HG03442 (cell line): ENCODE results near the gene MRPS15.

Experiments
- ATAC-seq: cut with Tn5 transposase; IDR thresholded peaks from one replicate; pipeline ENCODE4 v1.9.1; 2021; ENCODE audit warnings: mild to moderate bottlenecking, moderate library complexity; ENCODE audit not compliant: unreplicated experiment

Gene MRPS15

DNA sequence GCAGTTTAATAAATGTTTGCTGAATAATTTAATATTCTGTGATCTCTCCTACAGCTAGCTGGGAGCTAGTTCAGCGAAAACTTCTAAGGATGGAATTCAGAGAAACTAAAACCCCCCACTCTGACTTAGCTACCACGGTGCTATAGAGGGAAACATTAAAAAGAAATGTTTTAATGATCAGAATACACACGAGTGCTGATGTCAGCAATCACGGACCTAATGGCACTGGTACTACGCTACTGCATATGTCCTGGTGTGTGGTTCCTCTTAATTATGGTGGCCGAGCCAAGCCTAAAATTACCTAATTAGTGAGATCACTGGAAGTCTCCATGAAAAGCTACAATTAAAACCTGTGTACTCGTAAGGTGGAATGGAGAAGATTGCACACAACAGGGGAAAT lies 42.5 kb downstream of the MRPS15 start:
- no peak for ATAC-seq

DNA sequence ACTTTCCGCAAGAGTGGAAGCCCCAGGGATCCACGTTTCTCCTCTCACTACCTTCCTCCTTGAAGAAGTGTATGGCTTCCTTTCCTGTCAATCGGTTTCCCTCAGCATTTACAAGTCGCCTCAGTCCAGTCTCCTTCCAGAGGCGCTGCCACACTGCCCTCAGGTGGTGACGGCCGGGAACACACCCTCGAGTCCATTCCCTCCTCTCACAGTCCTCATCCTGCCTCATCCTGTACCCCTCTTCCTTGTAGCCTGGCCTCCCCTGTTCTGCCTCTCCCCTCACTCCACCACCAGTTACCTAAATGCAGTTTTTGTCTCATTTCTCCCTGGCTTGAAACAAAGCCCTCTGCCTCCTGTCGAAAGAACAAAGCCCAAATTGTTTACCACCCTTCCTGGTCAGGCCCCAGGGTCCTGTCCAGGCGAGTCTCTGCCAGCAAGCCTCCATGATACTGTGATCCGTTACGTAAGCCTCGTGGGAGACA lies 43.3 kb downstream of the MRPS15 start:
- ATAC-seq: no peak

DNA sequence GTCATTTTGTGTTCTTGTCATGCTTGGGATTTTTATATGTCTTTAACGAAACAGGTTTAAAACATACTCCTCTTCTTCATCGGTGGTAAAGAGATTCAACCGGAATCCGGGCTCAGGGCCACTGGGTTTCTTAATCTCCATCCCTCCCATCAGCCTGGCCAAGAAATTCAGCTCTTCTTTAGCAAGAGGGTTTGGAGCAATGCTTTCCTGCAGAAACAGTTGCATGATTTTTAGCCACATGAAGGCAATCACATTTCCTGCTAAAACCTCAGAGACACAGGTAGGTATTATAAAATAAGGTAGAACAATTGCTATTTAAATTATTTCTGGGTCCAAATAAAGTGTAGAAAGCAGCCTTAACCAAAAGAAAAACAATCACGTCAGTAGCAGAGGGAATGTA lies 43.8 kb downstream of the MRPS15 start:
- no peak for ATAC-seq

DNA sequence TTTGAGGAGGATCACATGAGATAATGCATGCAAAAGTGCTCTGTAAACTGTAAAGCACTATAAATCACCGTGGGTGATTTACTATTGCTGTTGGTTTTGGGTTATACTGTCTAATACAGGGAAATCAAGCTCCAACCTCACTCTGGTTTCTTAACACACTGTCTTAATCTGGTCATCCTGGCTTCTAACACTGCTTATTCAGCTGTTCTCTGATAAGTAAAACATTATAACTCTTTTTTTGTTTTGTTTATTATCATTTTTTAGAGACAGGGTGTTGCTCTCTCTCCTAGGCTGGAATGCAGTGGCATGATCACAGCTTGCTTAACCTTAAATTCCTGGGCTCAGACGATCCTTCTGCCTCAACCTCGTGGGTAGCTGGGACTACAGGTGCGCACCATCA lies 44.6 kb downstream of the MRPS15 start:
- ATAC-seq: no peak

DNA sequence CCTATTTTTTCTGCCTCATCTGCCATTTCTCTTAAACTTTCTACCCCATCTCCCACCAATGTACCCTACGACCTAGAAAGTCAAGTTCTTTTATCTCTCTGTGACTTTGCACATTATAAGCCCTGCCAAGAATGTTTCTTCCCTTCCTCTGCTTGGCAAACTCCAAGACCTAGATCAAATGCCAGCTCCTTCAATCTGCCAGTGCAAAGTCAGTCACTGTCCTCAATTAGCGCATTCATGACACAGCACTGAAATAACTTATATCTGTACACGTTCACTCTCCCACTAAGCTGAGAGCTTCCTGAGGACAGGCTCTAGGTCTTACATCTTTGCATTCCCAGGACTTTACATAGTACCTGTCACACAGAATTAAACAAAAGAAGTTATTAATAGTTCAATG lies 45.0 kb downstream of the MRPS15 start:
- ATAC-seq: no peak

DNA sequence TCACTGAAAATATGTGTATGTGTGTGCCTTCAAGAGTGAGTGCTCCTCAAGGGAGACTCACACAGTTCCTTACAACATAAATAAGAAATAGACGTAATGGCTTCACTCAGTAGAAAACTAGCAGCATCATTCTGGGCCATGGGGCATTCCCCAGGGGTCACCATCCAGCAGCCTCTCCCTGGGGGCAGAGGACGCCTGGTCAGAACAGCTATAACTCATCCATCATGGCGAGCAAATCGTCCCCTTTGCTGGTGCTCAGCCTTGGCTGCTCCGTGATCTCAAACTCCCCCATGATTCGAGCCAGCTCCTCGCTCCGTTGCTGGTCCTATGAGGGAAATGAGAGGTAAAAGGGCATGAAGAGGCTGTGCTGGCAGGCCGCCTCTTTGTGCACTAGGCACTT lies 46.3 kb downstream of the MRPS15 start:
- ATAC-seq: no peak

DNA sequence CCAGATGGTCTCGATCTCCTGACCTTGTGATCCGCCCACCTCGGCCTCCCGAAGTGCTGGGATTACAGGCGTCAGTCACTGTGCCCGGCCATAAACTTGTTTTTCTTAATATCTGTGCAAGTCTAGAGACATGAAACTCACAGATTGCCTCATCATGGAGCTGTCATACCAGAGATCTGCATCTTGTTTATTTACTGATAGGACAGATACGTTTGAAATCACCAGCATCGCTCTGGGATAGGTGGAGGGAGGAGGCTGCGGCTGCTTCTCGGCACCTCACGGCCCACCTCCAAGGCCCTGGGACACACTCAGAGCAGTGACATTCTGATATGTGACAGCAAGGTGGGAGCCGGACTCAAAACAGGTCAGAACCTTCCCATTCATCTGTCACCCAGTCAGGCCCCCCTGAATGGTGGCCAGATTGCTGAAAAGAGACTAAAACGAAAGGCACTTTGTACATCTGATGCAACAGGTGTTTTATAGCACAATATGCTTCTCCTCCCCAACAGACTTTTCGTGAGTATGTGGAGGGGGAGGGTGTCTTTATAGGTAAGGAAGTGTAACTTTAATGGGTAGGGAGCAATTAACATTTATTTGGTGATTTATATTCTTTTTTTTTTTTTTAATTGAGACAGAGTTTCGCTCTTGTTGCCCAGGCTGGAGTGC lies 48.4 kb downstream of the MRPS15 start:
- no peak for ATAC-seq

DNA sequence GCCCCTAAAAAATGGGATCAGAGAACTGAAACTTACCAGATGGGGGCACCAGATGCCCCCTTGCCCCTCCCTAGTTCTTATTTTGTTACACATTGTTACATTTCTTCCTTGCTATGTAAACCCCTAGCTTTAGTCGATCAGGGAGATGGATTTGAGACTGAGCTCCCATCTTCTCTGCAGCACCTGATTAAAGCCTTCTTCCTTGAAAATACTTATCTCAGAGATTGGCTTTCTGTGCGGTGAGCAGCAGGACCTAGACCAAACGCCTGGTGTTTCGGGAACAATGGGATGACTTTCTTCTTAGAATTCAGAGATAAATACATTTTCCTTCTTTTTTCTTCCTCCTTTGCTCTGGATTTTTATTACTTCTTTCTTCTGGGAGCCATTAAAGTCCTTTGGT lies 49.8 kb downstream of the MRPS15 start:
- ATAC-seq: no peak

DNA sequence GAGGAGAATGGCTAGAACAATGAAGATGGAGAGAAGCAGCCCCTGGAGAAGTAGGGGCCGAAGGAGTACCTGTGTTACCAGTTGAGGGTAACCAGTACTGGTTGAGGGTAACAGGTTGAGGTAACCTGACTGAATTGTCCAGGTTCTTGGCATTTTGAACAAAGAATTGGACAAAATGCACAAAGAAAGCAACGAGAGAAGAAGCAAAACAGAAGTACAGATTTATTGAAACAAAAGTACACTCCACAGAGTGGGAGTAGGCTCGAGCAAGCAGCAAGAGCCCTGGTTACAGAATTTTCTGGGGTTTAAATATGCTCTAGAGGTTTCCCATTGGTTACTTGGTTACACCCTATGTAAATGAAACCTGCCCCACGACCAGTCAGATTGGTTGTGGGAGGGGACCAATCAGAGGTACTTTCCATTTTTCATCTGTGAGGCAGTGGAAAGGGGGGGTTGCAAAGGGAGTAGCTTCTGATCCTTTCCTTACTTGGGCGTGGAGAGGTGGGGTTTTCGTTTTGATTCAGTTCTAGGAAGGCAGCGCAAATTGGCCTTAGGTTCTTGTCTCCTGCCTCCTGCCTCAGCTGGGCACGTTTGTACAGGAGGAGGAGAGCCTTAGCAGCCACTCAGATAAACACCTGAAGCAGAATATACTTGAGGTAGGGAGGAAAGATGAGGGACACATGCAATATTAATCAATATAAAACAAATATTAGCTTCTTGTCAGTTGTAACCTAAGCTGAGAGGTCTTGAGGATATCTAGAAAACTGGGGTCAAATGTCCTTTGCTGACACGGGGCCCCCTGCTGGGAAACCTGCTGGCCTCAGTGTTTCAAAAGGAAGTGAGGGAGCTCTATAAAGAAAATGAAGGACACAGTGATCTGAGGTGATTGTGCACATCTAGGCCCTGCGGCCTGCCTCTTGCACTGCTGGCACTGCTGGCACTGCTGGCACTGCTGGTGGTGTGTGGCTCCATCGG lies 52.2 kb downstream of the MRPS15 start:
- no peak for ATAC-seq

DNA sequence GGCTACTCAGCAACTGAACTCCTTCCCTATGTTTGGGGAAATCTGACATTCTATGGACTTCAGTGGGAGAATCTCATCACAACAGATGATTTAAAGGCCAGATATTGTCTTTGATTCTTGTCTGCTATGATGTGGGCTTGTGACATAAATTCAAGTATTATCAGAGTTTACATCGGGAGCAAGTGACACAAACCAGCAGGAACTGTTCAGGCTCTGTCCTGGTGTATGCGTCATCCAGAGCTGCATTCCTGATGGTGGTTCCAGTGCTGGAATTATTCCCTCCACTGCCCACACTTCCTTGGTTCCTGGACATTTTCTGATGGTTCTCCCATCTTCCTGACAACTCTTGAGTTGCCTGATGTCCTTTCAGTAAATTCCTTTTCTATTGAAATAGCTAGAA lies 55.7 kb downstream of the MRPS15 start:
- ATAC-seq: no peak

DNA sequence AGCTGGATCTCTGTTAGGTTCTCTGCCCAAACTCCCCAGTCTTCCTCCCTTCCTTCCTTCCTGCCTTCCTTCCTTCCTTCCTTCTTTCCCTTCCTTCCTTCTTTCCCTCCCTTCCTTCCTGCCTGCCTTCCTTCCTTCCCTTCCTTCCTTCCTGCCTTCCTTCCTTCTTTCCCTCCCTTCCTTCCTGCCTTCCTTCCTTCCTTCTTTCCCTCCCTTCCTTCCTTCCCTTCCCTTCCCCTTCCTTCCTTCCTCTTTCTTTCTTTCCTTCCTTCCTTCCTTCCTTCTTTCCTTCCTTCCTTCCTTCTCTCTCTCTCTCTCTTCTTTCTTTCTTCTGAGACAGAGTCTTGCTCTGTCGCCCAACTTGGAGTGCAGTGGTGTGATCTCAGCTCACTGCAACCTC lies 57.7 kb downstream of the MRPS15 start:
- no peak for ATAC-seq
